WTC11 (cell line): ENCODE results near the gene PGPEP1. TPM values are rescaled to one million over a fixed set of nuclear protein-coding genes. Genes with fewer than 3 reads are reported as not detected.
"Not testable (repeated sequence)": the region's sequence is repeated elsewhere in the genome, so short reads cannot be mapped to it uniquely, and the experiment has no call there.

ENCODE experiments used
- ATAC-seq: fragments of 200-7000 bp; cut with Tn5 transposase; 2 replicates; pipeline ENCODE4 v1.10.0; 2021; ENCODE audit warnings: mild to moderate bottlenecking, moderate library complexity
- CTCF ChIA-PET: fragments of 300-600 bp; sonication (Branson Sonifier 250); formaldehyde crosslinking; loops from one replicate; lab custom pipeline; 2021; ENCODE audit warnings: antibody characterized with exemption; lab: Charles Lee
- POLR2A ChIA-PET: fragments of 350-600 bp; sonication (Branson Sonifier 250); formaldehyde crosslinking; loops from one replicate; lab custom pipeline; 2021; ENCODE audit warnings: antibody characterized with exemption; lab: Charles Lee
- DNase-seq: peaks from one replicate; pipeline ENCODE4 v3.0.0; 2021; ENCODE audit warnings: low spot score
- H3K27ac Mint-ChIP-seq: 2 replicates; pipeline ENCODE4 v1.8.0; 2021; ENCODE audit warnings: mixed read lengths
- H3K27me3 Mint-ChIP-seq: 2 replicates; pipeline ENCODE4 v1.8.0; 2021; ENCODE audit warnings: low read depth, mild to moderate bottlenecking, moderate library complexity, mixed read lengths
- H3K36me3 Mint-ChIP-seq: 2 replicates; pipeline ENCODE4 v1.8.0; 2021; ENCODE audit warnings: mixed read lengths
- H3K4me1 Mint-ChIP-seq: 2 replicates; pipeline ENCODE4 v1.8.0; 2022; ENCODE audit warnings: mixed read lengths
- H3K4me3 Mint-ChIP-seq: 2 replicates; pipeline ENCODE4 v1.8.0; 2021; ENCODE audit warnings: mild to moderate bottlenecking, moderate library complexity, mixed read lengths
- H3K9me3 Mint-ChIP-seq: 2 replicates; pipeline ENCODE4 v1.8.0; 2021; ENCODE audit warnings: mixed read lengths
- CTCF ChIP-seq: fragments of 200-600 bp; IDR thresholded peaks from 2 replicates; pipeline ENCODE4 v1.8.0; 2022; ENCODE audit warnings: antibody characterized with exemption
- E2F4 ChIP-seq: sonication (generic); formaldehyde crosslinking; IDR thresholded peaks from 2 replicates; pipeline ENCODE4 v1.8.1; 2022; ENCODE audit warnings: low read depth, mild to moderate bottlenecking, moderate library complexity, missing genetic modification reagents, borderline replicate concordance
- GABPB1 ChIP-seq: sonication (generic); formaldehyde crosslinking; IDR thresholded peaks from 2 replicates; pipeline ENCODE4 v1.8.1; 2023; ENCODE audit warnings: mild to moderate bottlenecking, missing genetic modification reagents
- GTF2I ChIP-seq: fragments of 250-450 bp; sonication (Bioruptor Pico); conservative IDR thresholded peaks from 2 replicates; pipeline ENCODE4 v1.4.0; 2021; ENCODE audit warnings: mild to moderate bottlenecking
- KAT7 ChIP-seq: sonication (generic); formaldehyde crosslinking; IDR thresholded peaks from 2 replicates; pipeline ENCODE4 v1.8.1; 2023; ENCODE audit warnings: missing genetic modification reagents, mild to moderate bottlenecking, borderline replicate concordance
- MLX ChIP-seq: sonication (generic); formaldehyde crosslinking; IDR thresholded peaks from 2 replicates; pipeline ENCODE4 v1.8.1; 2023; ENCODE audit warnings: mild to moderate bottlenecking, missing genetic modification reagents, moderate library complexity
- MXD4 ChIP-seq: fragments of 250-450 bp; sonication (Bioruptor Pico); IDR thresholded peaks from 2 replicates; pipeline ENCODE4 v1.8.0; 2021; ENCODE audit warnings: mild to moderate bottlenecking, moderate library complexity, borderline replicate concordance
- SMAD4 ChIP-seq: sonication (generic); formaldehyde crosslinking; IDR thresholded peaks from 2 replicates; pipeline ENCODE4 v1.8.0; 2022; ENCODE audit warnings: mild to moderate bottlenecking, missing genetic modification reagents
- TEAD4 ChIP-seq: sonication (generic); formaldehyde crosslinking; IDR thresholded peaks from 2 replicates; pipeline ENCODE4 v1.8.0; 2022; ENCODE audit warnings: mild to moderate bottlenecking, missing genetic modification reagents
- ZNF121 ChIP-seq: sonication (generic); formaldehyde crosslinking; IDR thresholded peaks from 2 replicates; pipeline ENCODE4 v1.8.0; 2023; ENCODE audit warnings: missing genetic modification reagents
- ZNF263 ChIP-seq: sonication (generic); formaldehyde crosslinking; IDR thresholded peaks from 2 replicates; pipeline ENCODE4 v1.8.1; 2022; ENCODE audit warnings: low read depth, mild to moderate bottlenecking, moderate library complexity, missing genetic modification reagents
- ZNF281 ChIP-seq: sonication (generic); formaldehyde crosslinking; IDR thresholded peaks from 2 replicates; pipeline ENCODE4 v1.8.0; 2023; ENCODE audit warnings: mild to moderate bottlenecking, missing genetic modification reagents
- total RNA-seq: library from RNA; stranded (reverse); gene quantifications from 3 replicates; pipeline ENCODE4 v1.2.3, GENCODE V29; 2021
- TF ChIP-seq, protein P1 (sequence below): sonication (generic); formaldehyde crosslinking; IDR thresholded peaks from 2 replicates; pipeline ENCODE4 v1.8.1; 2023; ENCODE audit warnings: mild to moderate bottlenecking, missing genetic modification reagents
- TF ChIP-seq, protein P2 (sequence below): fragments of 250-450 bp; sonication (Bioruptor Pico); IDR thresholded peaks from 2 replicates; pipeline ENCODE4 v1.9.0; 2021; ENCODE audit warnings: moderate library complexity, mild to moderate bottlenecking, inconsistent platforms, borderline replicate concordance
- TF ChIP-seq, protein P3 (sequence below): sonication (generic); formaldehyde crosslinking; IDR thresholded peaks from 2 replicates; pipeline ENCODE4 v1.8.1; 2022; ENCODE audit warnings: low read depth, missing genetic modification reagents, borderline replicate concordance

PGPEP1 gene
- total RNA-seq, 1 experiment from 2014 or later = 68.1 TPM

- Mint-ChIP-seq H3K4me1 (peaks cover 34% of the 10 kb centered on the region), H3K36me3 (peaks cover 28% of the 10 kb centered on the region)
- POLR2A ChIA-PET, H3K9me3 Mint-ChIP-seq, H3K27me3 Mint-ChIP-seq, DNase-seq, ATAC-seq, H3K27ac Mint-ChIP-seq, H3K4me3 Mint-ChIP-seq: not testable (repeated sequence)
- peak; percentile 44; the same call in 1 of the 2 replicates for TF ChIP-seq ZNF121 (CRISPR knock-in tag)
- CTCF ChIA-PET = interaction anchor here (0.5 to 2.7 kb wide), 13 partner anchors 9 to 164 kb away, joined by 3 to 25 read pairs (median 5); partner anchors contain the start of genes GDF15 and RAB3A
These were observed 8.5 kb downstream of the PGPEP1 start for GRCh38 chr19:18348818-18349339.

GRCh38 chr19:18349524-18350128, 9.2 kb downstream of the PGPEP1 start:
- Mint-ChIP-seq H3K27me3 (no peaks in the 10 kb centered on the region), H3K36me3 (peaks cover 28% of the 10 kb centered on the region), H3K4me1 (peaks cover 27% of the 10 kb centered on the region), H3K4me3 (no peak overlapping the region), H3K9me3 (no peaks in the 10 kb centered on the region), H3K27ac (peak overlapping the region; percentile 19; the same call in 1 of the 2 replicates)
- DNase-seq (peak; percentile 71), ATAC-seq (0 out of 2 replicates have a peak, but pooled peaks have one; percentile 40)
- ChIA-PET POLR2A (no interaction called here), CTCF (interaction anchor here (0.5 to 2.7 kb wide), 15 partner anchors 10 to 165 kb away, joined by 3 to 25 read pairs (median 5); partner anchors contain the start of genes GDF15 and RAB3A)
- no peak for TF ChIP-seq SMAD4 (CRISPR knock-in tag)
- TF ChIP-seq, protein P1, sequence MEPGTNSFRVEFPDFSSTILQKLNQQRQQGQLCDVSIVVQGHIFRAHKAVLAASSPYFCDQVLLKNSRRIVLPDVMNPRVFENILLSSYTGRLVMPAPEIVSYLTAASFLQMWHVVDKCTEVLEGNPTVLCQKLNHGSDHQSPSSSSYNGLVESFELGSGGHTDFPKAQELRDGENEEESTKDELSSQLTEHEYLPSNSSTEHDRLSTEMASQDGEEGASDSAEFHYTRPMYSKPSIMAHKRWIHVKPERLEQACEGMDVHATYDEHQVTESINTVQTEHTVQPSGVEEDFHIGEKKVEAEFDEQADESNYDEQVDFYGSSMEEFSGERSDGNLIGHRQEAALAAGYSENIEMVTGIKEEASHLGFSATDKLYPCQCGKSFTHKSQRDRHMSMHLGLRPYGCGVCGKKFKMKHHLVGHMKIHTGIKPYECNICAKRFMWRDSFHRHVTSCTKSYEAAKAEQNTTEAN (CRISPR knock-in tag) = no peak
- peak; percentile 58 for TF ChIP-seq GTF2I (CRISPR knock-in tag)
- TF ChIP-seq MLX (CRISPR knock-in tag) = no peak
- TF ChIP-seq ZNF121 (CRISPR knock-in tag) = peak; percentile 96
- no peak for TF ChIP-seq ZNF263 (CRISPR knock-in tag)
- TF ChIP-seq CTCF = 0 out of 2 replicates have a peak, but pooled peaks have one; percentile 18
- peak; percentile 24; the same call in 1 of the 2 replicates for TF ChIP-seq GABPB1 (CRISPR knock-in tag)
- TF ChIP-seq TEAD4 (CRISPR knock-in tag) = no peak
- no peak for TF ChIP-seq E2F4 (CRISPR knock-in tag)
- no peak for TF ChIP-seq ZNF281
- TF ChIP-seq, protein P2, sequence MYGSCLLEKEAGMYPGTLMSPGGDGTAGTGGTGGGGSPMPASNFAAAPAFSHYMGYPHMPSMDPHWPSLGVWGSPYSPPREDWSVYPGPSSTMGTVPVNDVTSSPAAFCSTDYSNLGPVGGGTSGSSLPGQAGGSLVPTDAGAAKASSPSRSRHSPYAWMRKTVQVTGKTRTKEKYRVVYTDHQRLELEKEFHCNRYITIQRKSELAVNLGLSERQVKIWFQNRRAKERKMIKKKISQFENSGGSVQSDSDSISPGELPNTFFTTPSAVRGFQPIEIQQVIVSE (CRISPR knock-in tag) = no peak
- TF ChIP-seq, protein P3, sequence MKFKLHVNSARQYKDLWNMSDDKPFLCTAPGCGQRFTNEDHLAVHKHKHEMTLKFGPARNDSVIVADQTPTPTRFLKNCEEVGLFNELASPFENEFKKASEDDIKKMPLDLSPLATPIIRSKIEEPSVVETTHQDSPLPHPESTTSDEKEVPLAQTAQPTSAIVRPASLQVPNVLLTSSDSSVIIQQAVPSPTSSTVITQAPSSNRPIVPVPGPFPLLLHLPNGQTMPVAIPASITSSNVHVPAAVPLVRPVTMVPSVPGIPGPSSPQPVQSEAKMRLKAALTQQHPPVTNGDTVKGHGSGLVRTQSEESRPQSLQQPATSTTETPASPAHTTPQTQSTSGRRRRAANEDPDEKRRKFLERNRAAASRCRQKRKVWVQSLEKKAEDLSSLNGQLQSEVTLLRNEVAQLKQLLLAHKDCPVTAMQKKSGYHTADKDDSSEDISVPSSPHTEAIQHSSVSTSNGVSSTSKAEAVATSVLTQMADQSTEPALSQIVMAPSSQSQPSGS (CRISPR knock-in tag) = no peak
- TF ChIP-seq MXD4 (CRISPR knock-in tag) = no peak
- no peak for TF ChIP-seq KAT7 (CRISPR knock-in tag)
